Neural cell (in vitro differentiated cells): ENCODE results near the gene TSPAN8. TPM values are rescaled to one million over a fixed set of nuclear protein-coding genes. Genes with fewer than 3 reads are reported as not detected.

ENCODE experiments used
- H2AFZ ChIP-seq: fragments of 200-600, 300-800 bp; sonication (generic), shearing (Covaris generic); 2 replicates; pipeline ENCODE4 v1.6.0; 2014; ENCODE audit warnings: low read depth, mild to moderate bottlenecking, antibody characterized with exemption, low read length, moderate library complexity
- H3F3A ChIP-seq: fragments of 200-600 bp; shearing (Covaris generic); 2 replicates; pipeline ENCODE4 v1.6.1; 2016; ENCODE audit warnings: mild to moderate bottlenecking, moderate library complexity, mixed read lengths, antibody characterized with exemption, low read length; ENCODE audit not compliant: insufficient read depth, poor library complexity, severe bottlenecking
- H3K27ac ChIP-seq: fragments of 200-600, 300-800 bp; sonication (generic), shearing (Covaris generic); 2 replicates; pipeline ENCODE4 v1.5.1; 2014; ENCODE audit warnings: mild to moderate bottlenecking, low read length, moderate library complexity
- H3K27me3 ChIP-seq: fragments of 300-800, 200-600 bp; sonication (generic), shearing (Covaris generic); 2 replicates; pipeline ENCODE4 v1.6.0; 2014; ENCODE audit warnings: mild to moderate bottlenecking, low read depth, low read length, moderate library complexity; ENCODE audit not compliant: insufficient read depth
- H3K36me3 ChIP-seq: fragments of 300-800, 200-600 bp; sonication (generic), shearing (Covaris generic); 2 replicates; pipeline ENCODE4 v1.5.1; 2014; ENCODE audit warnings: mild to moderate bottlenecking, antibody characterized with exemption, low read length, moderate library complexity; ENCODE audit not compliant: insufficient read depth
- H3K4me2 ChIP-seq: fragments of 300-800, 200-600 bp; sonication (generic), shearing (Covaris generic); 2 replicates; pipeline ENCODE4 v1.6.0; 2014; ENCODE audit warnings: mild to moderate bottlenecking, low read length
- H3K4me3 ChIP-seq: fragments of 300-800, 200-600 bp; sonication (generic), shearing (Covaris generic); 2 replicates; pipeline ENCODE4 v1.5.1; 2014; ENCODE audit warnings: mild to moderate bottlenecking, low read length, moderate library complexity
- H3K79me2 ChIP-seq: fragments of 200-600 bp; shearing (Covaris generic); replicated peaks from 2 replicates; pipeline ENCODE4 v1.6.0; 2014; ENCODE audit warnings: mild to moderate bottlenecking, low read length, moderate library complexity; ENCODE audit not compliant: insufficient read depth
- H3K9ac ChIP-seq: fragments of 300-800, 200-600 bp; sonication (generic), shearing (Covaris generic); 2 replicates; pipeline ENCODE4 v1.6.1; 2016; ENCODE audit warnings: mild to moderate bottlenecking, low read length, mixed read lengths
- H3K9me2 ChIP-seq: fragments of 200-600 bp; shearing (Covaris generic); 2 replicates; pipeline ENCODE4 v1.6.1; 2016; ENCODE audit warnings: mild to moderate bottlenecking, low read length, mixed read lengths; ENCODE audit not compliant: insufficient read depth
- H3K9me3 ChIP-seq: fragments of 200-600, 300-800 bp; sonication (generic), shearing (Covaris generic); 2 replicates; pipeline ENCODE4 v1.6.1; 2016; ENCODE audit warnings: mild to moderate bottlenecking, mixed run types, low read length, moderate library complexity, mixed read lengths
- H4K20me1 ChIP-seq: fragments of 200-600 bp; shearing (Covaris generic); 2 replicates; pipeline ENCODE4 v1.6.1; 2016; ENCODE audit warnings: mild to moderate bottlenecking, mixed run types; ENCODE audit not compliant: insufficient read depth
- CTCF ChIP-seq: fragments of 450-650 bp; IDR thresholded peaks from 2 replicates; pipeline ENCODE4 v1.5.1; 2014; ENCODE audit warnings: antibody characterized with exemption, mild to moderate bottlenecking, moderate library complexity; ENCODE audit not compliant: poor library complexity, severe bottlenecking
- EP300 ChIP-seq: fragments of 450-650 bp; conservative IDR thresholded peaks from 2 replicates; pipeline ENCODE4 v1.6.1; 2014; ENCODE audit warnings: antibody characterized with exemption, mild to moderate bottlenecking, moderate library complexity; ENCODE audit not compliant: poor library complexity, severe bottlenecking
- EZH2 ChIP-seq: fragments of 200-600, 300-800 bp; shearing (Covaris generic), sonication (generic); IDR thresholded peaks from 2 replicates; pipeline ENCODE4 v1.6.1; 2014; ENCODE audit warnings: antibody characterized with exemption, low read length, borderline replicate concordance, mild to moderate bottlenecking; ENCODE audit not compliant: insufficient read depth, poor library complexity, severe bottlenecking
- MXI1 ChIP-seq: fragments of 450-650 bp; conservative IDR thresholded peaks from 2 replicates; pipeline ENCODE4 v1.6.1; 2014; ENCODE audit warnings: antibody characterized with exemption, mild to moderate bottlenecking; ENCODE audit not compliant: poor library complexity, severe bottlenecking
- POLR2AphosphoS5 ChIP-seq: IDR thresholded peaks from 2 replicates; pipeline ENCODE4 v1.6.1; 2012
- RAD21 ChIP-seq: fragments of 450-650 bp; conservative IDR thresholded peaks from 2 replicates; pipeline ENCODE4 v1.6.1; 2014; ENCODE audit warnings: antibody characterized with exemption, mild to moderate bottlenecking, moderate library complexity
- REST ChIP-seq: IDR thresholded peaks from 2 replicates; pipeline ENCODE4 v1.6.1; 2012; ENCODE audit warnings: borderline replicate concordance
- SMC3 ChIP-seq: fragments of 450-650 bp; conservative IDR thresholded peaks from 2 replicates; pipeline ENCODE4 v1.6.1; 2014; ENCODE audit warnings: antibody characterized with exemption, mild to moderate bottlenecking, moderate library complexity; ENCODE audit not compliant: poor library complexity
- TAF1 ChIP-seq: IDR thresholded peaks from 2 replicates; pipeline ENCODE4 v1.6.1; 2012; ENCODE audit warnings: low read depth
- polyA plus RNA-seq: library from polyadenylated mRNA; depleted of rRNA; stranded (reverse); fragments of >200 nt; gene quantifications from 2 replicates; pipeline ENCODE4 v1.2.3, GENCODE V29; 2014

The TSPAN8 gene
- polyA plus RNA-seq, 1 donor from 2014 or later: not detected

GRCh38 chr12:71141378-71141926, 16.3 kb downstream of the TSPAN8 start:
- Histone ChIP-seq H2AFZ (no peak overlapping the region), H3K79me2 (no peaks in the 10 kb centered on the region)

GRCh38 chr12:71139153-71139735, 18.6 kb downstream of the TSPAN8 start:
- TF ChIP-seq POLR2AphosphoS5 (no peak), EZH2 (no peak), SMC3 (no peak), EP300 (no peak), TAF1 (no peak), RAD21 (no peak)

More at GRCh38 chr12:71141378-71141926, 16.3 kb downstream of the TSPAN8 start:
- Histone ChIP-seq H3K9me3 (no peaks in the 10 kb centered on the region), H3K27me3 (no peaks in the 10 kb centered on the region), H4K20me1 (no peaks in the 10 kb centered on the region), H3K4me3 (no peak overlapping the region), H3K9ac (no peak overlapping the region), H3K27ac (no peak overlapping the region), H3K36me3 (no peaks in the 10 kb centered on the region), H3K9me2 (no peaks in the 10 kb centered on the region), H3K4me2 (no peak overlapping the region), H3F3A (no peaks in the 10 kb centered on the region)
- TF ChIP-seq TAF1 (no peak), MXI1 (no peak), EZH2 (no peak), REST (no peak), SMC3 (no peak), CTCF (no peak), POLR2AphosphoS5 (no peak), RAD21 (no peak), EP300 (no peak)

More at GRCh38 chr12:71139153-71139735, 18.6 kb downstream of the TSPAN8 start:
- Histone ChIP-seq H3K4me3 (no peak overlapping the region), H3K36me3 (no peaks in the 10 kb centered on the region), H3K79me2 (no peaks in the 10 kb centered on the region), H3F3A (no peaks in the 10 kb centered on the region), H3K9me2 (no peaks in the 10 kb centered on the region), H4K20me1 (no peaks in the 10 kb centered on the region), H3K27ac (no peak overlapping the region), H2AFZ (no peak overlapping the region), H3K27me3 (no peaks in the 10 kb centered on the region), H3K9ac (no peak overlapping the region), H3K9me3 (no peaks in the 10 kb centered on the region), H3K4me2 (no peak overlapping the region)
